Upper lobe of left lung (tissue), 6 donors: ENCODE results near the gene ADGRD1. TPM values are rescaled to one million over a fixed set of nuclear protein-coding genes. Genes with fewer than 3 reads are reported as not detected.

Source experiments
- ATAC-seq, 2 donors: fragments of 200-7000 bp; cut with Tn5 transposase; one replicate each; pipeline ENCODE4 v1.9.1; 2022; ENCODE audit warnings: mild to moderate bottlenecking in 2 of 2, moderate library complexity in 2 of 2; ENCODE audit not compliant: low FRiP score in 2 of 2
- DNase-seq, 2 donors: peaks; one replicate each; pipeline ENCODE4 v3.0.0-alpha.2; 2019 to 2020
- H3K27ac ChIP-seq, 4 donors: fragments of 200-600 bp; sonication (generic); one replicate each; pipeline ENCODE4 v1.5.1; 2016 to 2019
- H3K27me3 ChIP-seq, 4 donors: fragments of 200-600 bp; sonication (generic); one replicate each; pipeline ENCODE4 v1.5.1; 2017 to 2019
- H3K36me3 ChIP-seq, 4 donors: fragments of 200-600 bp; sonication (generic); one replicate each; pipeline ENCODE4 v1.5.1; 2016 to 2019
- H3K4me1 ChIP-seq, 4 donors: fragments of 200-600 bp; sonication (generic); one replicate each; pipeline ENCODE4 v1.5.1; 2018 to 2019
- H3K4me3 ChIP-seq, 4 donors: fragments of 200-600 bp; sonication (generic); one replicate each; pipeline ENCODE4 v1.5.1; 2017 to 2019; ENCODE audit warnings: mild to moderate bottlenecking in 2 of 4, moderate library complexity in 1 of 4
- H3K9me3 ChIP-seq, 4 donors: fragments of 200-600 bp; sonication (generic); one replicate each; pipeline ENCODE4 v1.5.1; 2018 to 2019
- EP300 ChIP-seq, 4 donors: sonication (generic); formaldehyde crosslinking; IDR thresholded peaks; one replicate each; pipeline ENCODE4 v1.5.1; 2017; ENCODE audit warnings: antibody characterized with exemption in 4 of 4, control low read depth in 2 of 4
- POLR2A ChIP-seq, 4 donors: fragments of 450-650 bp; IDR thresholded peaks; one replicate each; pipeline ENCODE4 v1.5.1; 2016 to 2017; ENCODE audit warnings: antibody characterized with exemption in 4 of 4, mild to moderate bottlenecking in 2 of 4
- POLR2AphosphoS5 ChIP-seq, 2 donors: sonication (generic); formaldehyde crosslinking; IDR thresholded peaks; one replicate each; pipeline ENCODE4 v1.5.1; 2017; ENCODE audit warnings: antibody characterized with exemption in 2 of 2
- WGBS, 2 donors: methylation state at CpG; one replicate each; pipeline ENCODE4 v1.1.5; 2017 to 2018; 5-methylcytosine and 5-hydroxymethylcytosine counted together
- total RNA-seq, 6 donors: library from RNA; depleted of rRNA in 4 of 6; stranded (reverse); fragments of >200 nt in 4 of 6; gene quantifications; one replicate each; pipeline versions ENCODE4 v1.1.0 to v1.2.1, GENCODE V29; 2016 to 2021
- TF ChIP-seq, protein P1 (sequence below), 6 experiments: fragments of 450-650 bp in 4 of 6; fragments of 200-600 bp in 2 of 6; sonication (generic) in 2 of 6; IDR thresholded peaks; one replicate each; pipeline ENCODE4 v1.5.1; 2016 to 2019; ENCODE audit warnings: antibody characterized with exemption in 6 of 6
- donor health status: DM: no; HTN: no; CAD: no; lungs with moderate emphysema.
- donor health status: DM: no; HTN: yes; CAD: no; lungs with severe emphysema.

The ADGRD1 gene
- total RNA-seq, 6 donors from 2014 or later: 84.2 to 124 (median 94.7) TPM

DNA sequence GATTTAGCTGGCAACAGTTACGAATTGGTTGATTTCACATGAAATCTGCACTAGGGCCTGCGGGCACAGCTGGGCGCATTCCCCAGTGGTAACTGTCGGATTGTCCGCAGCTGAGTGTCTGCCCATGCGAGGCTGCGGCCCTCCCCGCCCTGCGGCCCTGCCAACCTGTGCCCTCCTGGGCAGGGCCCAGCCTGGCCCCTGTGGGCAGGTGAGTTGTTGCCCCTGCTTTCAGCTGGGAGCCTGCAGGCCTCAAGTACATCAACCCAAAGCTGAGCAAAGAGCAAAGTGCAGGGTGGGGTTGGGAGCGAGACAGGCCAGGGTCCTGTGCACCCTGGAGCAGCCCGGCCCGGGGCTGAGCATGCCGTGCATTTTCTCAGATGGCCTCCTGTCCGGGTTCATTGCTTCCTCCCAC lies 89.1 kb downstream of the ADGRD1 start:
- DNase-seq: peak in 1 of 2 donors; percentile 71
- peaks cover 0 to 4% (median 0%) of the 10 kb centered on the region in 4 donors for H3K4me1 ChIP-seq
- ATAC-seq: no peak
- H3K9me3 ChIP-seq: no peaks in the 10 kb centered on the region
- 60 to 94% methylated on average over 1 to 14 of the region's 14 CpGs for WGBS, 2 donors
- H3K27ac ChIP-seq: no peak overlapping the region
- TF ChIP-seq POLR2AphosphoS5 (IDR thresholded peaks at IDR 0.05): no peak
- TF ChIP-seq, protein P1, sequence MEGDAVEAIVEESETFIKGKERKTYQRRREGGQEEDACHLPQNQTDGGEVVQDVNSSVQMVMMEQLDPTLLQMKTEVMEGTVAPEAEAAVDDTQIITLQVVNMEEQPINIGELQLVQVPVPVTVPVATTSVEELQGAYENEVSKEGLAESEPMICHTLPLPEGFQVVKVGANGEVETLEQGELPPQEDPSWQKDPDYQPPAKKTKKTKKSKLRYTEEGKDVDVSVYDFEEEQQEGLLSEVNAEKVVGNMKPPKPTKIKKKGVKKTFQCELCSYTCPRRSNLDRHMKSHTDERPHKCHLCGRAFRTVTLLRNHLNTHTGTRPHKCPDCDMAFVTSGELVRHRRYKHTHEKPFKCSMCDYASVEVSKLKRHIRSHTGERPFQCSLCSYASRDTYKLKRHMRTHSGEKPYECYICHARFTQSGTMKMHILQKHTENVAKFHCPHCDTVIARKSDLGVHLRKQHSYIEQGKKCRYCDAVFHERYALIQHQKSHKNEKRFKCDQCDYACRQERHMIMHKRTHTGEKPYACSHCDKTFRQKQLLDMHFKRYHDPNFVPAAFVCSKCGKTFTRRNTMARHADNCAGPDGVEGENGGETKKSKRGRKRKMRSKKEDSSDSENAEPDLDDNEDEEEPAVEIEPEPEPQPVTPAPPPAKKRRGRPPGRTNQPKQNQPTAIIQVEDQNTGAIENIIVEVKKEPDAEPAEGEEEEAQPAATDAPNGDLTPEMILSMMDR (IDR thresholded peaks at IDR 0.05): no peak
- TF ChIP-seq POLR2A (IDR thresholded peaks at IDR 0.05): no peak
- no peak for TF ChIP-seq EP300 (IDR thresholded peaks at IDR 0.05)
- peaks cover 0 to 5% (median 1%) of the 10 kb centered on the region in 4 donors for H3K36me3 ChIP-seq
- no peak overlapping the region for H3K4me3 ChIP-seq
- no peaks in the 10 kb centered on the region for H3K27me3 ChIP-seq

DNA sequence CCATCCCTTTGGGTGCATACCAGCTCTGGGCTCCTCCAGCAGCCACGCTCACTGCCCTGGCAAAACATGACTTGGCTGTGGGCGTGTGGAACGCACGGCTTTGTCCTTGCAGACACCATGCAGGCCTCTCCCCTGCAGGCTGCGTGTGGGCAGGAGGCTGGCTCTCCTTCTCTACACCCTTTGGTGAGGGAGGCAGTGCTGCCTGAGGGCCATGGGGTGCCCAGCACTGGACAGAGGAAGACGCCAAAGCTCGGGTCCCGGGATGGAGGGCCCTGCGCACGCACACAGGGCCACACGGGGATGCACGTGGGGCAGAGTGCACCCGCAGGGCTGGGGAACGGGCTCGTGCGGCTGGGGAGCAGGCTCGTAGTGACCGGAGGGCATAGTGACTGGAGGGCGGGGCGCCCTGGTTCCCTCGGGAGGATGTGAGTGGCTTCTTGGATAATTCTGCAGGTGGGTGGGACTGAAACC lies 89.7 kb downstream of the ADGRD1 start:
- Histone ChIP-seq H3K27ac (no peak overlapping the region), H3K27me3 (no peaks in the 10 kb centered on the region), H3K4me3 (no peak overlapping the region), H3K9me3 (no peaks in the 10 kb centered on the region), H3K36me3 (peaks cover 0 to 5% (median 1%) of the 10 kb centered on the region in 4 donors), H3K4me1 (peaks cover 0 to 4% (median 0%) of the 10 kb centered on the region in 4 donors)
- DNase-seq: peak in 1 of 2 donors; percentile 71
- ATAC-seq: no peak
- 89 to 95% methylated on average over 21 of the region's 21 CpGs for WGBS, 2 donors
- TF ChIP-seq, protein P1 (IDR thresholded peaks at IDR 0.05): no peak
- TF ChIP-seq POLR2A (IDR thresholded peaks at IDR 0.05): no peak
- no peak for TF ChIP-seq EP300 (IDR thresholded peaks at IDR 0.05)
- TF ChIP-seq POLR2AphosphoS5 (IDR thresholded peaks at IDR 0.05): no peak

DNA sequence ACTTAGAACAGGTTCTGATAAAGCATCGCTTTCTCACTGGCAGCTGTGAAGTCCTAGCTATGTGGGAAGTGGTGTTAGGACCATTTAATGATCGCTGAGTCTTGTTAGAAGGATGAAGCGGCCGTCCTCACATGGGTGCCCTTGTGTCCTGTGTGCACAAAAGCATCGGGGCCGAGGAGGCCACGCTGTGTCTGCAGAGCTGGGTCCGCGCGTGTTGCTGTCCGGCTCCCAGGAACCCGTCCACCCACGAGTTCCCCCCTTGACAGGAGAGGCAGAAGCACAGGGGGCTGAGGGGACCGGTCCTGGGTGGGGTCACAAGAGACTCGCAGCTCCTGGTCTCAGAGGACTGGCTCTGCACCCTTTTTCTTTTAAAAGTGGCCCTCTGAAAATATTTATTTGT lies 90.4 kb downstream of the ADGRD1 start:
- ATAC-seq: no peak
- TF ChIP-seq EP300 (IDR thresholded peaks at IDR 0.05): no peak
- TF ChIP-seq POLR2A (IDR thresholded peaks at IDR 0.05): no peak
- no peak for TF ChIP-seq POLR2AphosphoS5 (IDR thresholded peaks at IDR 0.05)
- TF ChIP-seq, protein P1 (IDR thresholded peaks at IDR 0.05): no peak
- 88 to 89% methylated on average over 10 to 15 of the region's 15 CpGs for WGBS, 2 donors
- Histone ChIP-seq H3K27ac (no peak overlapping the region), H3K4me1 (peaks cover 0 to 4% (median 2%) of the 10 kb centered on the region in 4 donors), H3K27me3 (no peaks in the 10 kb centered on the region), H3K4me3 (no peak overlapping the region), H3K36me3 (peaks cover 0 to 5% (median 1%) of the 10 kb centered on the region in 4 donors), H3K9me3 (no peaks in the 10 kb centered on the region)
- peak in 1 of 2 donors; percentile 65 for DNase-seq

DNA sequence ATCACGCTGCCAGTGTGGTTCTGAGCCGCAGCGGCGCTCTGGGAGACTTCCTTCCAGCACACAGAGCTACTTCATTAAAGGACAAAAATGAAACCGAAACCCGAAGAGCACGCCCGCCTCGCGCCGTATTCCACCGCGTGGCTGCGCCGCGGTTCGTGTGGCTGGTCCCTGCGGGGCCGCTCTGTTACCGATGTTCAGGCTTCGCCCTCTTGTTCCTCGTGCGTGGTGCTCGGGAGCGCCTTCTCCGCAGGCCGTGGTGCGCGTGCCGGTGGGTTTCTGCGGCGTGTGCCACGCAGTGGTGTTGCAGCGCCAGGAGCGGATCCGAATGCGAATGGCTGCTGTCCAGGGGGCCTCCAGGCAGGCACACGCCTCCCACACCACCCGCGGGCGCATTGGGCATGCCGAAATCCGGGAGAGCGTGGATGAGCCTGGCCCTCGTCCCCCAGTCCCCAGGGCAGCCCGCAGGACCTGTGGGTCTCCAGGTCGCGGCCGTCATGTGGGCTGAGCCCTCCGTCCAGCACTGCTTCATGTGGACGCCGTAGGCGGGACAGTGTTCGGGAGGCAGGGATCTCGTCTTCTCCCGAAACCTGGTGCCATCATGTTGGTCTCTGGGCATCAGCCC lies 91.2 kb downstream of the ADGRD1 start:
- no peaks in the 10 kb centered on the region for H3K9me3 ChIP-seq
- H3K4me3 ChIP-seq: no peak overlapping the region
- no peaks in the 10 kb centered on the region for H3K27me3 ChIP-seq
- peak in 1 of 2 donors; percentile 80 for DNase-seq
- TF ChIP-seq POLR2A (IDR thresholded peaks at IDR 0.05): no peak
- no peak for TF ChIP-seq EP300 (IDR thresholded peaks at IDR 0.05)
- TF ChIP-seq POLR2AphosphoS5 (IDR thresholded peaks at IDR 0.05): no peak
- TF ChIP-seq, protein P1 (IDR thresholded peaks at IDR 0.05): no peak
- H3K27ac ChIP-seq: no peak overlapping the region
- H3K4me1 ChIP-seq: peaks cover 3 to 5% (median 4%) of the 10 kb centered on the region in 4 donors
- no peak for ATAC-seq
- peaks cover 0 to 5% (median 1%) of the 10 kb centered on the region in 4 donors for H3K36me3 ChIP-seq
- WGBS, 2 donors: 93 to 95% methylated on average over 41 to 55 of the region's 56 CpGs
